H1 (cell line): ENCODE measurements around the gene FRY. TPM values are rescaled to one million over a fixed set of nuclear protein-coding genes. Genes with fewer than 3 reads are reported as not detected.

Experiments
- CTCF ChIA-PET: fragments of 300-600 bp; sonication (Branson Sonifier 250); formaldehyde crosslinking; loops from one replicate; lab custom pipeline; 2021; ENCODE audit not compliant: partially characterized antibody; lab: Charles Lee
- POLR2A ChIA-PET: fragments of 300-600 bp; sonication (Branson Sonifier 250); formaldehyde crosslinking; loops from one replicate; lab custom pipeline; 2021; ENCODE audit warnings: inconsistent platforms; ENCODE audit not compliant: partially characterized antibody; lab: Charles Lee
- DNase-seq, 2 experiments: peaks; one replicate each; pipeline versions ENCODE4 v3.0.0 to v3.0.0-alpha.2; 2010 to 2022; ENCODE audit warnings: low spot score in 2 of 2, low read depth in 1 of 2, mixed read lengths in 1 of 2
- FAIRE-seq: peaks from 2 replicates; lab custom pipeline; 2011; peaks lifted over from hg19 to GRCh38; lab: Jason Lieb, UNC
- H2AFZ ChIP-seq: 2 replicates; pipeline ENCODE4 v1.8.1; 2012; ENCODE audit warnings: low read length, inconsistent platforms
- H2AK5ac ChIP-seq: 2 replicates; pipeline ENCODE4 v1.6.1; 2013; ENCODE audit warnings: low read depth, low read length
- H2BK120ac ChIP-seq: replicated peaks from 2 replicates; pipeline ENCODE3; 2013; ENCODE audit warnings: low read depth, low read length, inconsistent platforms
- H2BK12ac ChIP-seq: 2 replicates; pipeline ENCODE4 v1.6.1; 2013; ENCODE audit warnings: low read depth, low read length
- H2BK15ac ChIP-seq: 2 replicates; pipeline ENCODE4 v1.6.1; 2013; ENCODE audit warnings: low read length
- H2BK20ac ChIP-seq: 2 replicates; pipeline ENCODE4 v1.6.1; 2013; ENCODE audit warnings: low read length
- H2BK5ac ChIP-seq: 2 replicates; pipeline ENCODE4 v1.6.1; 2013; ENCODE audit warnings: low read depth, low read length
- H3K14ac ChIP-seq: 2 replicates; pipeline ENCODE4 v1.6.1; 2013; ENCODE audit warnings: inconsistent platforms; ENCODE audit not compliant: insufficient read length
- H3K18ac ChIP-seq: 2 replicates; pipeline ENCODE4 v1.6.1; 2013; ENCODE audit warnings: low read length; ENCODE audit errors: extremely low read depth
- H3K23ac ChIP-seq: 2 replicates; pipeline ENCODE4 v1.6.1; 2013; ENCODE audit warnings: inconsistent platforms; ENCODE audit not compliant: insufficient read length
- H3K23me2 ChIP-seq: 2 replicates; pipeline ENCODE4 v1.6.1; 2013; ENCODE audit warnings: low read depth, low read length
- H3K27ac ChIP-seq: 2 replicates; pipeline ENCODE4 v1.6.1; 2011; ENCODE audit warnings: low read depth, low read length, inconsistent platforms
- H3K27me3 ChIP-seq, 4 experiments: replicated peaks in 1 of 4; 1 replicate in 1 of 4; 2 replicates in 3 of 4; pipeline versions ENCODE4 v1.6.1 to v1.8.1; 2011 to 2013; ENCODE audit warnings: low read length in 3 of 4, mild to moderate bottlenecking in 3 of 4, inconsistent platforms in 2 of 4, mixed read lengths in 2 of 4, moderate library complexity in 1 of 4; ENCODE audit not compliant: control insufficient read depth in 3 of 4, insufficient read depth in 3 of 4; ENCODE audit errors: extremely low read depth in 1 of 4
- H3K36me3 ChIP-seq, 4 experiments: 2 replicates each; pipeline versions ENCODE4 v1.6.1 to v1.8.1; 2011 to 2013; ENCODE audit warnings: mild to moderate bottlenecking in 4 of 4, low read length in 3 of 4, moderate library complexity in 2 of 4, control low read depth in 1 of 4, inconsistent platforms in 1 of 4; ENCODE audit not compliant: insufficient read depth in 4 of 4, control insufficient read depth in 2 of 4
- H3K4ac ChIP-seq: replicated peaks from 2 replicates; pipeline ENCODE3; 2013; ENCODE audit warnings: low read length, low read depth, mixed read lengths, inconsistent platforms; ENCODE audit not compliant: insufficient read length
- H3K4me1 ChIP-seq, 4 experiments: replicated peaks in 1 of 4; 1 replicate in 1 of 4; 2 replicates in 3 of 4; pipeline versions ENCODE4 v1.6.1 to v1.8.1; 2011 to 2013; ENCODE audit warnings: low read length in 3 of 4, inconsistent platforms in 2 of 4, mixed read lengths in 1 of 4; ENCODE audit not compliant: insufficient read depth in 4 of 4, control insufficient read depth in 3 of 4
- H3K4me2 ChIP-seq, 2 experiments: 2 replicates each; pipeline versions ENCODE4 v1.6.1 to v1.8.1; 2011 to 2013; ENCODE audit warnings: low read depth in 2 of 2, low read length in 2 of 2, control low read depth in 1 of 2, inconsistent platforms in 1 of 2, mild to moderate bottlenecking in 1 of 2; ENCODE audit not compliant: insufficient read depth in 1 of 2
- H3K4me3 ChIP-seq, 4 experiments: fragments of 200-600, 300-600 bp in 1 of 4; sonication (generic), shearing (Covaris generic), sonication (Bioruptor Twin) in 1 of 4; 2 replicates each; pipeline versions ENCODE4 v1.5.1 to v1.8.1; 2011 to 2016; ENCODE audit warnings: low read length in 4 of 4, low read depth in 3 of 4, control low read depth in 2 of 4, inconsistent platforms in 2 of 4, mild to moderate bottlenecking in 2 of 4, mixed read lengths in 1 of 4, moderate library complexity in 1 of 4; ENCODE audit not compliant: insufficient read depth in 2 of 4; ENCODE audit errors: extremely low read depth in 1 of 4
- H3K56ac ChIP-seq: replicated peaks from 2 replicates; pipeline ENCODE3; 2013; ENCODE audit warnings: low read depth, mild to moderate bottlenecking, mixed read lengths, low read length, inconsistent platforms; ENCODE audit not compliant: insufficient read length
- H3K79me1 ChIP-seq: 2 replicates; pipeline ENCODE4 v1.6.1; 2013; ENCODE audit warnings: low read depth, low read length, control low read depth
- H3K79me2 ChIP-seq, 2 experiments: 2 replicates each; pipeline versions ENCODE4 v1.6.1 to v1.8.1; 2012 to 2013; ENCODE audit warnings: low read length in 2 of 2, mild to moderate bottlenecking in 2 of 2, inconsistent platforms in 1 of 2; ENCODE audit not compliant: insufficient read depth in 2 of 2, control insufficient read depth in 1 of 2
- H3K9ac ChIP-seq, 4 experiments: replicated peaks in 1 of 4; 1 replicate in 1 of 4; 2 replicates in 3 of 4; pipeline versions ENCODE4 v1.6.1 to v1.8.1; 2011 to 2013; ENCODE audit warnings: low read depth in 3 of 4, low read length in 3 of 4, control low read depth in 2 of 4, mild to moderate bottlenecking in 2 of 4, moderate library complexity in 2 of 4, inconsistent platforms in 1 of 4; ENCODE audit errors: extremely low read depth in 1 of 4
- H3K9me3 ChIP-seq, 2 experiments: 2 replicates each; pipeline versions ENCODE4 v1.6.1 to v1.8.1; 2012 to 2013; ENCODE audit warnings: mild to moderate bottlenecking in 2 of 2, moderate library complexity in 2 of 2, control low read depth in 1 of 2, inconsistent platforms in 1 of 2, low read depth in 1 of 2, low read length in 1 of 2, mixed read lengths in 1 of 2; ENCODE audit not compliant: insufficient read depth in 2 of 2
- H4K20me1 ChIP-seq, 2 experiments: replicated peaks in 1 of 2; 2 replicates each; pipeline versions ENCODE3 to v1.8.1; 2011 to 2013; ENCODE audit warnings: inconsistent platforms in 2 of 2, low read length in 2 of 2, mild to moderate bottlenecking in 1 of 2; ENCODE audit not compliant: insufficient read depth in 2 of 2, control insufficient read depth in 1 of 2
- H4K5ac ChIP-seq: 2 replicates; pipeline ENCODE4 v1.6.1; 2013; ENCODE audit warnings: low read length, low read depth, mixed read lengths, inconsistent platforms; ENCODE audit not compliant: insufficient read length
- H4K8ac ChIP-seq: 2 replicates; pipeline ENCODE4 v1.8.0; 2013; ENCODE audit warnings: mild to moderate bottlenecking, moderate library complexity, low read length, inconsistent platforms; ENCODE audit not compliant: insufficient read depth; ENCODE audit errors: extremely low read depth
- H4K91ac ChIP-seq: replicated peaks from 2 replicates; pipeline ENCODE3; 2013; ENCODE audit warnings: low read length, mixed read lengths, inconsistent platforms; ENCODE audit not compliant: insufficient read length
- BACH1 ChIP-seq: IDR thresholded peaks from 2 replicates; pipeline ENCODE4 v1.6.1; 2012; ENCODE audit warnings: low read length, improper control_type of control experiment
- BRCA1 ChIP-seq: IDR thresholded peaks from 2 replicates; pipeline ENCODE4 v1.6.1; 2012; ENCODE audit warnings: low read depth, low read length, improper control_type of control experiment
- CBX5 ChIP-seq: fragments of 300-800, 300-1000 bp; sonication (generic); IDR thresholded peaks from 2 replicates; pipeline ENCODE4 v1.7.1; 2016; ENCODE audit warnings: antibody characterized with exemption, low read length, low read depth
- CHD2 ChIP-seq: IDR thresholded peaks from 2 replicates; pipeline ENCODE4 v1.6.1; 2012; ENCODE audit warnings: low read length, improper control_type of control experiment
- HDAC6 ChIP-seq: IDR thresholded peaks from one replicate; pipeline ENCODE4 v1.7.1; 2012; ENCODE audit warnings: low read depth, mild to moderate bottlenecking, inconsistent platforms, low read length, moderate library complexity
- JUN ChIP-seq: IDR thresholded peaks from 2 replicates; pipeline ENCODE4 v1.6.1; 2011; ENCODE audit warnings: low read depth, mild to moderate bottlenecking, improper control_type of control experiment, low read length
- JUND ChIP-seq: IDR thresholded peaks from 2 replicates; pipeline ENCODE4 v1.6.1; 2011; ENCODE audit warnings: mild to moderate bottlenecking, improper control_type of control experiment, low read length
- KDM1A ChIP-seq: fragments of 200-600, 300-600 bp; sonication (generic); IDR thresholded peaks from 2 replicates; pipeline ENCODE4 v1.7.1; 2016; ENCODE audit warnings: mild to moderate bottlenecking, low read length, borderline replicate concordance
- KDM5A ChIP-seq: fragments of 200-600 bp; IDR thresholded peaks from 2 replicates; pipeline ENCODE4 v1.7.1; 2012; ENCODE audit warnings: mild to moderate bottlenecking, low read length, inconsistent platforms, mixed read lengths
- NRF1 ChIP-seq: IDR thresholded peaks from 2 replicates; pipeline ENCODE4 v1.6.1; 2011; ENCODE audit warnings: mild to moderate bottlenecking, low read depth, low read length, improper control_type of control experiment
- POLR2A ChIP-seq, 2 experiments: IDR thresholded peaks; 1 replicate in 1 of 2; 2 replicates in 1 of 2; pipeline ENCODE4 v1.6.1; 2011; ENCODE audit warnings: low read depth in 2 of 2, low read length in 2 of 2, mild to moderate bottlenecking in 2 of 2; ENCODE audit errors: control extremely low read depth in 1 of 2
- POU5F1 ChIP-seq: IDR thresholded peaks from 2 replicates; pipeline ENCODE4 v1.6.1; 2011; ENCODE audit warnings: low read depth, mild to moderate bottlenecking, low read length, moderate library complexity
- RXRA ChIP-seq: IDR thresholded peaks from 2 replicates; pipeline ENCODE4 v1.6.1; 2011; ENCODE audit warnings: low read depth, mild to moderate bottlenecking, low read length, moderate library complexity; ENCODE audit not compliant: insufficient read depth
- TAF7 ChIP-seq: optimal IDR thresholded peaks from 2 replicates; pipeline ENCODE3; 2011; ENCODE audit warnings: low read depth, mild to moderate bottlenecking, inconsistent platforms, low read length, moderate library complexity, borderline replicate concordance
- WGBS, 2 experiments: shearing (Covaris generic) in 1 of 2; methylation state at CpG; one replicate each; pipeline versions ENCODE4 v1.1.6 to v1.1.7; 2013 to 2015; ENCODE audit warnings: low lambda C conversion rate in 2 of 2, mixed read lengths in 2 of 2, inconsistent platforms in 1 of 2, low coverage in 1 of 2, missing lambda C conversion rate in 1 of 2; ENCODE audit not compliant: insufficient replicate concordance in 2 of 2, insufficient coverage in 1 of 2, insufficient read length in 1 of 2; ENCODE audit errors: extremely low coverage in 1 of 2, missing lambda C conversion rate in 1 of 2; 5-methylcytosine and 5-hydroxymethylcytosine counted together
- polyA plus RNA-seq, 7 experiments: library from polyadenylated mRNA; depleted of rRNA in 3 of 7; stranded (reverse) in 5 of 7; unstranded in 2 of 7; fragments of >200 nt in 5 of 7; fragments of 200-250 nt in 2 of 7; gene quantifications; 1 replicate in 5 of 7; 2 replicates in 1 of 7; 4 replicates in 1 of 7; pipeline versions ENCODE4 v1.2.1 to v1.2.3, GENCODE V29; 2011 to 2013; ENCODE audit warnings: missing spikeins in 2 of 7, mixed read lengths in 2 of 7
- total RNA-seq: library from RNA; stranded (reverse); fragmentation: NEBNext Ultra II Directional; extraction: Animal tissue kit (Norgen Biotek cat#: 25700); gene quantifications from 2 replicates; pipeline ENCODE4 v1.2.1, GENCODE V29; 2021
- TF ChIP-seq, protein P1 (sequence below): IDR thresholded peaks from 2 replicates; pipeline ENCODE4 v1.6.1; 2012; ENCODE audit warnings: inconsistent platforms

The FRY gene
- total and polyA plus RNA-seq, 2 of the 8 experiments (the other 6 are each of a cell fraction or from before 2014, with no cell fraction given) = 4.3 to 9.2 TPM

DNA sequence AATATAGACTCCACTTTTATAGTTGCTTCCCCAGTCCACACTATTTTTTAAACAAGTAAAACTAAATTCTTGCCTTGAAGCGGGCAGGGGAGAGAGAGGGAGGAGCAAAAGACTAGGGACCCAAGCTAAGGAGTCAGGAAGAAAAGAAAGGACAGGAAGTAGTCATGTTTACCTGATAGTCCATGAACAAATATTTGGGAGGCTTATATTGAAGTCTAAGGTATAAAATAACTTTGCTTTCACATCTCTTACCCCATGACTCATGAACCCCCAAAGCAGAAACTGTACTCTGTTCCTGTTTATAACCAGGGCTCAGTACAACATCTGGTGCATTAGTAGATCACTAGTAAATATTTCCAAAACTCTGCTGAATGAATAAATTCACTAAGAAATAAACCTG, 216.3 kb downstream of the FRY start:
- no peaks in the 10 kb centered on the region; a peak in 1 of 7 replicates for H3K4me1 ChIP-seq
- H3K36me3 ChIP-seq = peaks cover 0 to 3% (median 0%) of the 10 kb centered on the region in 4 experiments; a peak in 1 of 8 replicates
- H4K91ac ChIP-seq = no peak overlapping the region
- no peak overlapping the region for H2BK120ac ChIP-seq
- no peak overlapping the region for H2BK12ac ChIP-seq
- no peak overlapping the region for H3K27ac ChIP-seq
- H3K9ac ChIP-seq = no peak overlapping the region
- no peak overlapping the region for H3K14ac ChIP-seq
- 80% methylated on average over 1 of the region's 1 CpG; no CpG with 5 or more reads in 1 of the 2 experiments for WGBS, 2 experiments
- no peaks in the 10 kb centered on the region for H4K20me1 ChIP-seq
- ChIA-PET POLR2A (no interaction called here), CTCF (interaction anchor here (0.6 to 3.2 kb wide), 6 partner anchors 13 to 67 kb away, joined by 3 to 31 read pairs (median 8); partner anchors contain the start of genes BRCA2 and ZAR1L)
- H2BK15ac ChIP-seq = no peak overlapping the region
- no peak overlapping the region for H2AFZ ChIP-seq
- H3K4me3 ChIP-seq = no peak overlapping the region
- H3K79me1 ChIP-seq = no peaks in the 10 kb centered on the region
- H3K23ac ChIP-seq = no peak overlapping the region
- FAIRE-seq (no peak), DNase-seq (no peak)
- H2BK20ac ChIP-seq = no peak overlapping the region
- H3K27me3 ChIP-seq = no peaks in the 10 kb centered on the region
- H3K9me3 ChIP-seq = no peaks in the 10 kb centered on the region
- H3K79me2 ChIP-seq = no peaks in the 10 kb centered on the region
- no peak overlapping the region for H4K5ac ChIP-seq
- no peak overlapping the region for H2AK5ac ChIP-seq
- H3K18ac ChIP-seq = no peak overlapping the region
- no peak overlapping the region for H2BK5ac ChIP-seq
- no peak overlapping the region for H3K4me2 ChIP-seq
- no peak overlapping the region for H4K8ac ChIP-seq
- H3K23me2 ChIP-seq = no peaks in the 10 kb centered on the region
- H3K56ac ChIP-seq = no peak overlapping the region
- H3K4ac ChIP-seq = no peak overlapping the region
- TF ChIP-seq CBX5 = no peak
- TF ChIP-seq CHD2 = no peak
- TF ChIP-seq NRF1 = no peak
- TF ChIP-seq JUND = no peak
- TF ChIP-seq KDM5A = no peak
- TF ChIP-seq, protein P1, sequence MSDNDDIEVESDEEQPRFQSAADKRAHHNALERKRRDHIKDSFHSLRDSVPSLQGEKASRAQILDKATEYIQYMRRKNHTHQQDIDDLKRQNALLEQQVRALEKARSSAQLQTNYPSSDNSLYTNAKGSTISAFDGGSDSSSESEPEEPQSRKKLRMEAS = no peak
- no peak for TF ChIP-seq TAF7
- no peak for TF ChIP-seq BACH1
- TF ChIP-seq RXRA = no peak
- TF ChIP-seq KDM1A = no peak
- TF ChIP-seq POLR2A (IDR thresholded peaks at IDR 0.05; ENCODE audit: control extremely low read depth in 1 of 2, low read depth in 2 of 2, low read length in 2 of 2) = no peak
- no peak for TF ChIP-seq BRCA1
- no peak for TF ChIP-seq POU5F1
- no peak for TF ChIP-seq JUN
- no peak for TF ChIP-seq HDAC6
